Measurements from ENCODE around the gene CLDN34.

Gene CLDN34

DNA sequence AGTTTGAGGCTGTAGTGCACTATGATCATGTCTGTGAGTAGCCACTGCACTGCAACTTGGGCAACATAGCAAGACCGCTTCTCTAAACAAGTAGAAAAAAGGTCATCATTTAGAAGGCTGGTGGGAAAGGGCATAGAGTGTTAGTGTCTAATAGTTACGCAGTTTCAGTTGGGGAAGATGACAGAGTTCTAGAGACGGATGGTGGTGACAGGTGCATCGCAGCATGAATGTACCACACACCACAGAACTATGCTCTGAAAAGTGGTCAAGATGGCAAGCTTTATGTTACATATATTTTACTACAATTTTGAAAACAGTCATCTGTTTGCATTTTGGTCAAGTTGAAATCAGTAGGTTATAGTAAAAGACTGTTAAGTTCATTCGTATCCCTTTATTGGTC, 23.7 kb upstream of the CLDN34 start:
- no peak overlapping the region for H3K4me3 ChIP-seq (ENCODE audit: low read length)
- no peaks in the 10 kb centered on the region for H3K27me3 ChIP-seq (ENCODE audit: control insufficient read depth, insufficient read depth, low read length)
- H3K4me1 ChIP-seq (ENCODE audit: control insufficient read depth, insufficient read depth, low read length): no peaks in the 10 kb centered on the region
- H3K27ac ChIP-seq (ENCODE audit: low read depth, low read length): no peak overlapping the region
- no peak overlapping the region for H3K9ac ChIP-seq (ENCODE audit: low read length)
- no peaks in the 10 kb centered on the region for H3K36me3 ChIP-seq (ENCODE audit: control insufficient read depth, insufficient read depth, low read length)

DNA sequence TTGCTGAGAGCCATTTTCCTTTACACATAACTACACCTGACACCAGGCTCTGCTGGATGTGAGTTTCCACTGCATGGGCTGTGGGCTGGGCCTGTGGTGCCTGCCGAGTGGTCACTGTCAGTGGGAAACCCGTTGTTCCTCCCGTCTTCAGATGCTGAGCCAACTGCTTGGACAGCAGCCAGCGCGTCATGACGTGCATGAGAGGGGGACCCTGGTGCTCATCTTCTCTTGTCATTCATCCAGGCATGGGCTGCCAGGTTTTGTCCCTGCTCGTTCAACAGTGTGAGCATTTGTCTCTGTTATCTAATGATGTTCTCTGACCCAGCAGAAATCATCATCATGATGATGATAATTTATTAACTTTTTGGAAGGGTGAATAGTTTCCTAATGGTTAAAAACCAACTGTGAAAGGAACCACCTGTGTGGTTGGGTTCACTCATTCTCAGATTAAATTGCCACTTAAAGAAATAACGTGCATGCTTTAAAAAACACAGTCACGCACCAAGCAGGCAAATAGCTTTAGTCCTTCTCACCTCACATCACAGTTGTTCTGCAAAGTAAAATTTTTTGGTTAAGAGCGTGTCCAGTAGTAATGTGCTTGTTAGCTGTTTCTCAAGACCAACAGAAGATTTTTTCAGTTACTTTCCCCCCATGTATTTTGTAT, 19.9 kb upstream of the CLDN34 start:
- Histone ChIP-seq H3K27ac (ENCODE audit: low read depth, low read length) (no peak overlapping the region), H3K4me3 (ENCODE audit: low read length) (no peak overlapping the region), H3K4me1 (ENCODE audit: control insufficient read depth, insufficient read depth, low read length) (no peaks in the 10 kb centered on the region), H3K27me3 (ENCODE audit: control insufficient read depth, insufficient read depth, low read length) (no peaks in the 10 kb centered on the region), H3K9ac (ENCODE audit: low read length) (no peak overlapping the region), H3K36me3 (ENCODE audit: control insufficient read depth, insufficient read depth, low read length) (no peaks in the 10 kb centered on the region)

DNA sequence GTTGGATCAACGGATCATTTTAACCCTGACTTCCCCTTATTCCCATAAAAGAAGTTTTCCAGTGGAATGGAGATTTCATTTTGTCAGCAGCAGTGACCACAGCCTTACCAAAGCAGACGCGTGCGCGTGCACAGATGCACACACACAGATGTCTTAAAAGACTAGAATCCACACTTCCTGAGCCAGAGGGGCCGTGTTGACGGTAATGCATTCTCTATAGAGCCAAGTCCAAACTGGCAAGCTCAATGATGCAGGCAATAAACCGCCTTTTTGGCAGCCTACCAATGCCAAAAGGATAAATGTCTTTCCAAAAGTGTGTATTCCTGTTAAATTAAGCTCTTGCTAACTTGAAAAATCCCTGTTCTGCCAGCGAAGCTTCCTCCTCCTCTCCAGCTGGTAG, 18.8 kb upstream of the CLDN34 start:
- Histone ChIP-seq H3K27ac (ENCODE audit: low read depth, low read length) (no peak overlapping the region), H3K27me3 (ENCODE audit: control insufficient read depth, insufficient read depth, low read length) (no peaks in the 10 kb centered on the region), H3K4me1 (ENCODE audit: control insufficient read depth, insufficient read depth, low read length) (no peaks in the 10 kb centered on the region)

DNA sequence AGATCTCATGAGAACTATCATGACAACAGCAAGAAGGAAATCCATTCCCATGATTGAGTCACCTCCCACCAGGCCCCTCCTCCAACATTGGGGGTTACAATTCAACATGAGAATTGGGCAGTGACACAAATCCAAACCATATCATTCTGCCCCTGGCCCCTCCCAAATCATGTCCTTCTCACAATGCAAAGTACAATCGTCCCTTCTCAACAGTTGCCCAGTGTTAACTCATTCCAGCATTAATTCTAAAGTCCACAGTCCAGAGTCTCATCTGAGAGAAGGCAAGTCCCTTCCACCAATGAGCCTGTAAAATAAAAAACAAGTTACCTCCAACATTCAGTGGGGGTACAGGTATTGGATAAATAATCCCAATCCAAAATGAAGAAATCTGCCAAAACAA, 14.9 kb upstream of the CLDN34 start:
- Histone ChIP-seq H3K36me3 (ENCODE audit: control insufficient read depth, insufficient read depth, low read length) (no peaks in the 10 kb centered on the region), H3K4me3 (ENCODE audit: low read length) (no peak overlapping the region), H3K9ac (ENCODE audit: low read length) (no peak overlapping the region), H3K27me3 (ENCODE audit: control insufficient read depth, insufficient read depth, low read length) (no peaks in the 10 kb centered on the region), H3K27ac (ENCODE audit: low read depth, low read length) (no peak overlapping the region), H3K4me1 (ENCODE audit: control insufficient read depth, insufficient read depth, low read length) (no peaks in the 10 kb centered on the region)

More for the DNA sequence above, 18.8 kb upstream of the CLDN34 start:
- Histone ChIP-seq H3K4me3 (ENCODE audit: low read length) (no peak overlapping the region), H3K36me3 (ENCODE audit: control insufficient read depth, insufficient read depth, low read length) (no peaks in the 10 kb centered on the region), H3K9ac (ENCODE audit: low read length) (no peak overlapping the region)

DNA sequence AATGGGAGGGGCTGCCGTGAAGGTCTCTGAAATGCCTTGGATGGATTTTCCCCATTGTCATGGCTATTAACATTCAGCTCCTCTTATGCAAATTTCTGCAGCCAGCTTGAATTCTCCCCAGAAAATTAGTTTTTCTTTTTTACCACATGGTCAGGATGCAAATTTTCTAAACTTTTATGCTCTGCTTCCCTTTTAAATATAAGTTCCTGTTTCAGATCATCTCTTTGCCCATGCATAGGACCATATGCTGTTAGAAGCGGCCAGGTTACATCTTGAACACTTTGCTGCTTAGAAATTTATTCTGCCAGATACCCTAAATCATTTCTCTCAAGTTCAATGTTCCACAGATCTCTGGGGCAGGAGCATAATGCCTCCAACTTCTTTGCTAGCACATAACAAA, 13.8 kb upstream of the CLDN34 start:
- H3K4me3 ChIP-seq (ENCODE audit: low read length): no peak overlapping the region
- no peak overlapping the region for H3K27ac ChIP-seq (ENCODE audit: low read depth, low read length)
- H3K27me3 ChIP-seq (ENCODE audit: control insufficient read depth, insufficient read depth, low read length): no peaks in the 10 kb centered on the region
- H3K4me1 ChIP-seq (ENCODE audit: control insufficient read depth, insufficient read depth, low read length): no peaks in the 10 kb centered on the region
- H3K36me3 ChIP-seq (ENCODE audit: control insufficient read depth, insufficient read depth, low read length): no peaks in the 10 kb centered on the region
- H3K9ac ChIP-seq (ENCODE audit: low read length): no peak overlapping the region

DNA sequence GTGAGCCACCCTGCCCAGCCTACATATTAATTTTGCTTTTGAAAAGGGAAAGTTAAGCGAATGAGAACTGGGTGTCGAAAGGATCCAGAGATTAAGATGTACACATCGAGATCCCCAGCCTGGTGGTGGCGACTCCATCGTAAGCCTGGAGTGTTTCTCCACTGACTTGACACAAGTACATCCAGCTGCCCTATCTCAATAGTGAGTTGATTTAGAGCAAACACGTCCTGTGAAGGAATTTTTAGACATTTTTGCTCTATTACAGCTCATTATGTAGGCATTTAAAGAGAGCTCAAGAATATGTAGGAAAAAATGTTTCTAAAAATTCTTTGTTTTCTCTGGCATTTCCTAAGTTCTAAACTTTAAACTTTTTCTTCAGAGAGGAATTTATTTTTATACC, 11.7 kb upstream of the CLDN34 start:
- no peak overlapping the region for H3K27ac ChIP-seq (ENCODE audit: low read depth, low read length)
- no peaks in the 10 kb centered on the region for H3K4me1 ChIP-seq (ENCODE audit: control insufficient read depth, insufficient read depth, low read length)
- H3K4me3 ChIP-seq (ENCODE audit: low read length): no peak overlapping the region
- no peaks in the 10 kb centered on the region for H3K27me3 ChIP-seq (ENCODE audit: control insufficient read depth, insufficient read depth, low read length)
- no peaks in the 10 kb centered on the region for H3K36me3 ChIP-seq (ENCODE audit: control insufficient read depth, insufficient read depth, low read length)
- H3K9ac ChIP-seq (ENCODE audit: low read length): no peak overlapping the region

DNA sequence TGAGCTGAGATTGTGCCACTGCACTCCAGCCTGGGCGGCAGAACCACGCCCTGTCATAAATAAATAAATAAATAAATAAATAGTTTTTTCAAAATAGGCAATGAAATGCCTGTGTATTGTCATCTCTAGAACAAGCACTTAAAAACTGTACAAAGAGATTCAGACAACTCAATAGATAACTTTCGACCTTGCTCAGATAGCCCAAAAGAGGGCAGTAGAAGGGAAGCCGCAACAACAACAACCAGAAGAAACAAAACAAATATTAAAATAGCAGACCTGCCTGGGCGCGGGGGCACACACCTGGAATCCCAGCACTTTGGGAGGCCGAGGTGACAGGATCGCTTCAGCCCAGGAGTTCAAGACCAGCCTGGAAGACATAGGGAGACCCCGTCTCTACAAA, 9.4 kb upstream of the CLDN34 start:
- Histone ChIP-seq H3K9ac (ENCODE audit: low read length) (no peak overlapping the region), H3K27ac (ENCODE audit: low read depth, low read length) (no peak overlapping the region), H3K36me3 (ENCODE audit: control insufficient read depth, insufficient read depth, low read length) (no peaks in the 10 kb centered on the region), H3K4me1 (ENCODE audit: control insufficient read depth, insufficient read depth, low read length) (no peaks in the 10 kb centered on the region), H3K4me3 (ENCODE audit: low read length) (no peak overlapping the region), H3K27me3 (ENCODE audit: control insufficient read depth, insufficient read depth, low read length) (no peaks in the 10 kb centered on the region)

DNA sequence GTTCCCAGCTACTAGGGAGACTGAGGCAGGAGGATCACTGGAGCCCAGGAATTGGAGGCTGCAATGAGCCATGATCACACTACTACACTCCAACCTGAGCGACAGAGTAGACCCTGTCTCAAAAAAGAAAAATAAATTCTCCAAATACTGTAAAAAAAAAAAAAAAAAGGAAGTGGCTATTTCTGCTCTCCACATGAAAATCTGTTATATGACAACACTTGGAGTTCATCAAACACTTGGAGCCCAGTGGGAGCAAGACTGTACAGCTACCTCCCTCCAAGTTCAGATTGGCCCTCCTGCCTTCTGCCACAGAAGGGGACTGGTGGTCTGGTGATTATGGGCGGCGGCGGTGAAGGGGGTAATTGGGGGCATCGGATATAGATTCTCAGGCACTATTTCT, 9.0 kb upstream of the CLDN34 start:
- H3K4me1 ChIP-seq (ENCODE audit: control insufficient read depth, insufficient read depth, low read length): no peaks in the 10 kb centered on the region
- no peak overlapping the region for H3K9ac ChIP-seq (ENCODE audit: low read length)
- H3K27ac ChIP-seq (ENCODE audit: low read depth, low read length): no peak overlapping the region
- H3K36me3 ChIP-seq (ENCODE audit: control insufficient read depth, insufficient read depth, low read length): no peaks in the 10 kb centered on the region
- no peaks in the 10 kb centered on the region for H3K27me3 ChIP-seq (ENCODE audit: control insufficient read depth, insufficient read depth, low read length)
- no peak overlapping the region for H3K4me3 ChIP-seq (ENCODE audit: low read length)

DNA sequence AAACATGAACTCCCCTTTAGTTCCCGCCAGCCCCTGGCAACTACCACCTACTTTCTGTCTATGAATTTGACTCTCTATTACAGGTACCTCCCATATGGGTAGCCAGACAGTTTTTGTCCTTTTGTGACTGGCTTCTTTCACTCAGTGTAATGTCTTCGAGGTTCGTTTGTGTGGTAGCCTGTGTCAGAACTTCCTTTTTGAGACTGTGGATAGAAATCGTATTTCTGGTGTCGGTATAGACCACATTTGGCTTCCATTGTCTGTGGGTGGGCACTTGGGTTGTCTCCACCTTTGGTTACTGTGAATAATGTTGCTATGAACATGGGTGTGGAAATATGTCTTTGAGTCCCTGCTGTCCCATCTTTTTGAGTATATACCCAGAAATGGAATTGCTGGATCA, 5.4 kb upstream of the CLDN34 start:
- Histone ChIP-seq H3K4me3 (ENCODE audit: low read length) (no peak overlapping the region), H3K4me1 (ENCODE audit: control insufficient read depth, insufficient read depth, low read length) (no peaks in the 10 kb centered on the region), H3K9ac (ENCODE audit: low read length) (no peak overlapping the region), H3K27ac (ENCODE audit: low read depth, low read length) (no peak overlapping the region), H3K27me3 (ENCODE audit: control insufficient read depth, insufficient read depth, low read length) (no peaks in the 10 kb centered on the region), H3K36me3 (ENCODE audit: control insufficient read depth, insufficient read depth, low read length) (no peaks in the 10 kb centered on the region)

DNA sequence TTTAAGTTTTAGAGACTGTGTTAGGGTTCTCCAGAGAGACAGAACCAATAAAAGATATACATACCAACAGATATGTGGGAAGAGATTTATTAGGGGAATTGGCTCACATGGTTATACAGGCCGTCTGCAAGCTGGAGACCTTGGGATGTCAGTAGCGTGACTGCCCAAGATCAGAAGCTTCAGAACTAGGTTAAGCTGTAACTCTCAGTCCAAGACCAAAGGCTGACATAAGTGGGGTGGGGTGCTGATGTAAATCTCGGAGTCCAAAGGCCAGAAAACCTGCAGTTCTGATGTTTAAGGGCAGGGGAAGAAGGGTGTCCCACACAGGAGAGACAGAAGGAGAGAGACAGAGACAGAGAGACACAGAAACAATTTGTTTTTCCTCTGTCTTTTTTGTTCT, 10.5 kb downstream of the CLDN34 start:
- Histone ChIP-seq H3K27ac (ENCODE audit: low read depth, low read length) (no peak overlapping the region), H3K9ac (ENCODE audit: low read length) (no peak overlapping the region), H3K27me3 (ENCODE audit: control insufficient read depth, insufficient read depth, low read length) (no peaks in the 10 kb centered on the region), H3K4me1 (ENCODE audit: control insufficient read depth, insufficient read depth, low read length) (no peaks in the 10 kb centered on the region), H3K36me3 (ENCODE audit: control insufficient read depth, insufficient read depth, low read length) (no peaks in the 10 kb centered on the region), H3K4me3 (ENCODE audit: low read length) (no peak overlapping the region)

DNA sequence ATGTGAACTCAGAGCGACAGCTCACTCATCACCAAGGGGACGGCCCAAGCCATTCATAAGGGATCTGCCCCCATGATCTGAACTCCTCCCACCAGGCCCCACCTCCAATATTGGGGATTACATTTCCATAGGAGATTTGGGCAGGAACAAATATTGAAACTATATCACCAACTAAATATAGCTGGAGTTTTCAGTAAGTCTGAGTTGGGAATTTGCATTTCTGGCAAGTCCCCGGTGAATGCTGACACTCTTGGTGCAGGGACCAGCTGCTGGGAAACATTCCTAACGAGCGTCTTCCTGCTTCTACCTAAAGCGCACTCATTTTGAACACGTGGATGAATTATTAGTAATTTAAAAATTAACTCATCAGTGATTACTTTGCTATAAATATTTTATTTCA, 13.2 kb downstream of the CLDN34 start:
- Histone ChIP-seq H3K4me3 (ENCODE audit: low read length) (no peak overlapping the region), H3K4me1 (ENCODE audit: control insufficient read depth, insufficient read depth, low read length) (no peaks in the 10 kb centered on the region), H3K9ac (ENCODE audit: low read length) (no peak overlapping the region), H3K36me3 (ENCODE audit: control insufficient read depth, insufficient read depth, low read length) (no peaks in the 10 kb centered on the region), H3K27me3 (ENCODE audit: control insufficient read depth, insufficient read depth, low read length) (no peaks in the 10 kb centered on the region), H3K27ac (ENCODE audit: low read depth, low read length) (no peak overlapping the region)

DNA sequence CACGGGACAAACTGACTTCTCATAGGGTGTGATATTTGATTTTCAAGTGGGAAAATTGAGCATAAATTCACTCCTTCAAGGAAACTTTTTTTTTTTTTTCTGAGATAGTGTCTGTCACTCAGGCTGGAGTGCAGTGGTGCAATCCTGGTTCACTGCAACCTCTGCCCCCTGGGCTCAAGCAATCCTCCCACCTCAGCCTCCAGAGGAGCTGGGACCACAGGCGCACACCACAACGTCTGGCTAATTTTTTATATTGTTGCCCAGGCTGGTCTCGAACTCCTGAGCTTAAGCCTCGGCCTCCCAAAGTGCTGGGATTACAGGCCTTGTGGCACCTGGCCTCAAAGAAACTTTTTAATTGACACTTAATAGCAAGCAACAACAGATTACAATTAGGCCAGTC, 13.8 kb downstream of the CLDN34 start:
- Histone ChIP-seq H3K4me3 (ENCODE audit: low read length) (no peak overlapping the region), H3K27me3 (ENCODE audit: control insufficient read depth, insufficient read depth, low read length) (no peaks in the 10 kb centered on the region), H3K9ac (ENCODE audit: low read length) (no peak overlapping the region), H3K4me1 (ENCODE audit: control insufficient read depth, insufficient read depth, low read length) (no peaks in the 10 kb centered on the region), H3K36me3 (ENCODE audit: control insufficient read depth, insufficient read depth, low read length) (no peaks in the 10 kb centered on the region), H3K27ac (ENCODE audit: low read depth, low read length) (no peak overlapping the region)

DNA sequence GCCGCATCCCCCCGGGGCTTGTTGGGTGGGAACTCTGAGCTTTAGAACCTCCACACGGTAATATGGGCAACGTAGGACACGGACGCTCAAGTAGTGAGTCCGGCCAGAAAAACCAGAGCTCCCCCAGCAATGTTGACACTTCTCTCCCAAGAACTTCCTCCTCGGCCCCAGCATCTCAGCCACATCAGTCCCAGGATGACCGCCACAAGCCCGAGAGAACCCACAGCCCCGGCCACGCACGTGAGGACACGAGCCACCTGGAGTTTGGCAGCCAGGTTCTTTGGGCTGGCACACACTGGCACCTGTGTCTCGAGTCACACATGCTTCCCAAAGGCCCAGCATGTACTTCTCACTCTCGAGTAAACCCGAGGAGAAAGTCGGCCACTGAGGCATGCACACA, 16.3 kb downstream of the CLDN34 start:
- Histone ChIP-seq H3K27ac (ENCODE audit: low read depth, low read length) (no peak overlapping the region), H3K9ac (ENCODE audit: low read length) (no peak overlapping the region)

More for the DNA sequence above, 16.3 kb downstream of the CLDN34 start:
- no peak overlapping the region for H3K4me3 ChIP-seq (ENCODE audit: low read length)
- H3K27me3 ChIP-seq (ENCODE audit: control insufficient read depth, insufficient read depth, low read length): no peaks in the 10 kb centered on the region
- no peaks in the 10 kb centered on the region for H3K4me1 ChIP-seq (ENCODE audit: control insufficient read depth, insufficient read depth, low read length)
- no peaks in the 10 kb centered on the region for H3K36me3 ChIP-seq (ENCODE audit: control insufficient read depth, insufficient read depth, low read length)

All from rectal smooth muscle tissue (tissue), 1 donor.